Omental fat pad (tissue), 4 donors: ENCODE measurements around the gene DPP6. TPM values are rescaled to one million over a fixed set of nuclear protein-coding genes. Genes with fewer than 3 reads are reported as not detected.
"Not testable (repeated sequence)": the region's sequence is repeated elsewhere in the genome, so short reads cannot be mapped to it uniquely, and the experiment has no call there.

ENCODE experiments used
- ATAC-seq: fragments of 150-250 bp; one replicate; pipeline ENCODE4 v1.9.1; 2016; ENCODE audit warnings: mild to moderate bottlenecking, moderate library complexity; ENCODE audit not compliant: low FRiP score
- DNase-seq: peaks from one replicate; pipeline ENCODE4 v3.0.0-alpha.2; 2019; ENCODE audit warnings: low spot score
- total RNA-seq, 4 donors: library from RNA; depleted of rRNA; stranded (reverse); fragments of >200 nt; gene quantifications; one replicate each; pipeline ENCODE4 v1.1.0, GENCODE V29; 2016
- TF ChIP-seq, protein P1 (sequence below), 3 donors: fragments of 450-650 bp; IDR thresholded peaks; one replicate each; pipeline ENCODE4 v1.5.1; 2016 to 2017; ENCODE audit warnings: antibody characterized with exemption in 3 of 3, mild to moderate bottlenecking in 3 of 3, moderate library complexity in 2 of 3

Gene DPP6
- total RNA-seq, 4 donors from 2014 or later: 0.13 to 1.8 (median 1.3) TPM

DNA sequence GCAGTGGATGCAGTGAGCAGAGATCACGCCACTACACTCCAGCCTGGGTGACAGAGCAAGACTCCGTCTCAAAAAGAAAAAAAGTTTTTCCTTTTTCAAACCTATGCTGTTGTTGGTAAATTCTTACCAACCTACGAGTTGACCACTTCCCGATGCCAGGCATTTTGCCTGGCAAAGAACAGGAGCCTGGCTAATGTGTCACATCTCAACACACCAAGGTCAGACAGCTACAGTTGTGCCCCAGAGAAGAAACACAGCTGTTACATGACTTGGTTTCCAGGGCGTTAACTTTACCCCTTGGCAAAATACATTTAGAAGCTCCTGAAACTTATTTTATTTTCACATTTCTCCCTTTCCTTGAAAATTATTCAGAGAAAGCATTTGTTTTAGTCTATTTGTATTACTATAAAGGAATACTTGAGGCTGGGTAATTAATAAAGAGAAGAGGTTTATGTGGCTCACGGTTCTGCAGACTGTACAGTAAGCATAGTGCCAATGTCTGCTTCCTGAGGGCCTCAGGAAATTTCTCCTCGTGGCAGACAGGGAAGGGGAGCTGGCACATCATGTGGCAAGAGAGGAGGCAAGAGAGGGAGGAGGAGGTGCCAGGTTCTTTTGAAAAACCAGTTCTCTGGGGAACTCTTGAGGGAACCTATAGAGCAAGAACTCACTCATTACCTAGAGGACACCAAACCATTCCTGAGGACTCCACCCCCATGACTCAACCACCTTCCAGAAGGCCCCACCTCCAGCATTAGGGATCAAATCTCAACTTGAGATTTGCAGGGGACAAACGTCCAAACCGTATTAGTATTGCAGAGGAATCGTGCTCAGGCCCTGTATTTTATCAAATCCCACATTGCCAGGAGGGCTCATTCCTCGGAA is 867.4 kb downstream of the DPP6 start:
- TF ChIP-seq, protein P1, sequence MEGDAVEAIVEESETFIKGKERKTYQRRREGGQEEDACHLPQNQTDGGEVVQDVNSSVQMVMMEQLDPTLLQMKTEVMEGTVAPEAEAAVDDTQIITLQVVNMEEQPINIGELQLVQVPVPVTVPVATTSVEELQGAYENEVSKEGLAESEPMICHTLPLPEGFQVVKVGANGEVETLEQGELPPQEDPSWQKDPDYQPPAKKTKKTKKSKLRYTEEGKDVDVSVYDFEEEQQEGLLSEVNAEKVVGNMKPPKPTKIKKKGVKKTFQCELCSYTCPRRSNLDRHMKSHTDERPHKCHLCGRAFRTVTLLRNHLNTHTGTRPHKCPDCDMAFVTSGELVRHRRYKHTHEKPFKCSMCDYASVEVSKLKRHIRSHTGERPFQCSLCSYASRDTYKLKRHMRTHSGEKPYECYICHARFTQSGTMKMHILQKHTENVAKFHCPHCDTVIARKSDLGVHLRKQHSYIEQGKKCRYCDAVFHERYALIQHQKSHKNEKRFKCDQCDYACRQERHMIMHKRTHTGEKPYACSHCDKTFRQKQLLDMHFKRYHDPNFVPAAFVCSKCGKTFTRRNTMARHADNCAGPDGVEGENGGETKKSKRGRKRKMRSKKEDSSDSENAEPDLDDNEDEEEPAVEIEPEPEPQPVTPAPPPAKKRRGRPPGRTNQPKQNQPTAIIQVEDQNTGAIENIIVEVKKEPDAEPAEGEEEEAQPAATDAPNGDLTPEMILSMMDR (IDR thresholded peaks at IDR 0.05): no peak
- ATAC-seq: no peak

DNA sequence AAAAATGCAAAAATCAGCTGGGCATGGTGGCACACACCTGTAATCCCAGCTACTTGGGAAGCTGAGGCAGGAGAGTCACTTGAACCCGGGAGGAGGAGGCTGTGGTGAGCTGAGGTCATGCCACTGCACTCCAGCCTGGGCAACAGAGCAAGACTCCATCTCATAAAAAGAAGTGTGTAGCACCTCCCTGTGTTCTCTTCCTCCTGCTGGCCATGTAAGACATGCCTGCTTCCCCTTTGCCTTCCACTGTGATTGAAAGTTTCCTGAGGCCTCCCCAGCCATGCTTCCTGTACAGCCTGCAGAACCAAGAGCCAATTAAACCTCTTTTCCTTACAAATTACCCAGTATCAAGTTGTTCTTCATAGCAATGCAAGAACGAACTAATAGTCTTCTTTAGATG is 870.3 kb downstream of the DPP6 start:
- not testable (repeated sequence) for DNase-seq, ATAC-seq

More for the DNA sequence above, 867.4 kb downstream of the DPP6 start:
- no peak for DNase-seq

DNA sequence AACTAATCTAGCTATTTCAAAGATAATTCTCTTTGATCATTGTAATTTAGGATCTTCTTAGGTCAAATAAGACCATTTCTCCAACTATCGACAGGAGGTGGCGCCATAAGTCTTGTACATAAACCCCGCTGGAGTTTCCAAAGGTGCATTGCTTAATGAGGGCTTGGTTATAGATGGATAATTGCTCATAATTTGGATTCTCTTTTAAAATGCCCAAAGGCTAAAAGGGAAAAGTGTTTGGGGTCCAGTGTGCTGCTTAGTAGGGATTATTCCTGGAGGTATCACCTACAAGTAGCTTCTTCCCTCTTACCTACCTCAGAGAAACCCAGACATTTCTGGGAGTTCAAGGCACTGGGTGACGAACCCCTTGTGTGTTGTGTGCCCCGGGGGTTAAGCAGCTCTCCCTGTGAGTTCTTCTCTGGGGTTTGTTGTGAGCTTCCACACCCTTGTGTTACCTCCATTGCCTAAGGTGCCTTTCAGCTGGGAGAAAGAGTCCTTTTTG is 875.5 kb downstream of the DPP6 start:
- peak; percentile 90 for DNase-seq
- TF ChIP-seq, protein P1 (IDR thresholded peaks at IDR 0.05): no peak
- peak; percentile 62 for ATAC-seq

DNA sequence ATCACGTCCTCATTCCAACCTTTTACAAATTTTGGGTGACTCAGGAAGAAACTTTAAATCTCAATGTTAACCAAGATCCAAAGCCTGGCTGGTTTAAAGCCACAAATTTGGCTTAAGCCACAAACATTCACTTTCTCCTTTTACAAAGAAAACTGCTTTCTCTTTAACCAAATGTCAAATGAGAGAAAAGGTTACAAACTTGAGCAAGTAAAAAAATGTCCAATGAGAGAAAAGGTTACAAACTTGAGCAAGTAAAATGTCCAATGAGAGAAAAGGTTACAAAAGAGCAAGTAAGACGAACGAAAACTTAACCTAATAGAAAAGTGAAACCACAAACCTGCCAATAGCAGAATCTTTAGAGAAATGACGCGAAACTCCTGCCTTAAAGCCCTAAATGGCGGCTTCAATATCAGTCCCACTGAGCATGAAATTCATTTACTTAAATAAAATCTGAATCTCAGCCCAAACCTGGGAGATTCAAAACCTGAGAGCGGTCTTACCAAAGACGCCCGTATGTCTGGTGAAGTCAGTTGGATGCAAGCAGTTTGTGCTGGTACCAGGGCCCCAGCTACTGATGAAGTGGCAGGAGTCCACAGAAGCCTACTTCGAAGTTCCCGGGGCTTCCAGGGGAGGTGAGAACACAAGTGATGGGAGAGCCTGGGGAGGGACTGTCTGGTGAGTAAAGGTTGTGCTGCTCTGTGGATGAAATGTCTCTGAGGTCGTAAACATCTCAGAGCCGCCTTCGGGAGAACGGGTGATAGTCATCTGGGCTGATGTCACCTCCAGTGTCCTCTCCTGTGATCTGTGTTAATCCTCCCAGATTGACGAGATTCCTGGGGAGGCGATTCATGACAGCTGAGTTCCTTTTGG is 876.2 kb downstream of the DPP6 start:
- ATAC-seq: peak; percentile 85

DNA sequence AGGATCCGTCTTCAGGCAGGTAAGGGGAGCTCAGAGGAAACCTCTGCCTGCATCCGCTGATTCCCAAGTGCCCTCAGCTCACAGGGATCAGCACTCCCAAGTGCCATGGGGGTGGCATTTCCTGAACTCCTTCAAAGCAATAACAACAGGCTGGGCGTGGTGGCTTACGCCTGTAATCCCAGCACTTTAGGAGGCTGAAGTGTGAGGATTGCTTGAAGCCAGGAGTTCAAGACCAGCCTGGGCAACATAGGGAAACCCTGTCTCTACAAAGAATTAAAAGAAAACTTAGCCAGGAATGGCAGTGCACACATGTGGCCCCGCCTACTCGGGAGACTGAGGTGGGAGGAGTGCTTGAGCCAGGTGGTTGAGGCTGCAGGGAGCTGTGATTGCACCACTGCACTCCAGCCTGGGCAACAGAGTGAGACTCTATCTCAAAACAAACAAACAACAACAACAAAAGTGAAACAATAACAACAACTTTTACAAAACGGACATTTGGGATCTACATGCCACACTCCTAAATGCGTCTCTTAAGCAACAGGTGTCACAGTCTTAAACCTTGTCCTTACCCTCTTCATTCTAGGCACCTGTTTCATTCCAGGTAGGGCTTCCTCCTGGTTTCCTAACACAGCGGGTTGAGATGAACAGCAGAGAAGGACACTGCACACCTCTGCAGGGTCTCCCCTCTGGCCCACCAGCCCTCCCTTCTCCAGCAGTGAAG is 877.0 kb downstream of the DPP6 start:
- DNase-seq: no peak
- TF ChIP-seq, protein P1 (IDR thresholded peaks at IDR 0.05): no peak
- ATAC-seq: no peak

More for the DNA sequence above, 876.2 kb downstream of the DPP6 start:
- TF ChIP-seq, protein P1 (IDR thresholded peaks at IDR 0.05): no peak
- DNase-seq: no peak

DNA sequence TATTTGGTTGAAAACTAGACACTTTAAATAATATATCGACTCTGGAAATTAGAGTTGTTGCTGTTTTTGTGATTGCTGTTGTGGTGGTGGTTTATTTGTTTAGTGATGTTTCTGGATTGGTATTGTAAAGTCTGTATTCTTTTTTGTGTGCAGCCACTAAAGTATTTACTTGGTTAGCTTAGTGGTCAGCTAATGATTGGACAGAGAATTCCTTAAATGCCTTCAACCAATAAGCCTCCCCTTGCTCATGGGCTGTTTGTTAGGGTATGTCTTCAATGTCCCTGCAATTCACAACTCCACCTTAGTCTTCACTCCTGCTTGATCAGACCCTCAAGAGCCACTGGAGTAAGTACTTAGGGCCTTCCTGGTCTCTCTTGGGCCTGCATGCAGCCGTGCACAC is 879.7 kb downstream of the DPP6 start:
- DNase-seq (no peak), ATAC-seq (no peak)
- TF ChIP-seq, protein P1 (IDR thresholded peaks at IDR 0.05): no peak

DNA sequence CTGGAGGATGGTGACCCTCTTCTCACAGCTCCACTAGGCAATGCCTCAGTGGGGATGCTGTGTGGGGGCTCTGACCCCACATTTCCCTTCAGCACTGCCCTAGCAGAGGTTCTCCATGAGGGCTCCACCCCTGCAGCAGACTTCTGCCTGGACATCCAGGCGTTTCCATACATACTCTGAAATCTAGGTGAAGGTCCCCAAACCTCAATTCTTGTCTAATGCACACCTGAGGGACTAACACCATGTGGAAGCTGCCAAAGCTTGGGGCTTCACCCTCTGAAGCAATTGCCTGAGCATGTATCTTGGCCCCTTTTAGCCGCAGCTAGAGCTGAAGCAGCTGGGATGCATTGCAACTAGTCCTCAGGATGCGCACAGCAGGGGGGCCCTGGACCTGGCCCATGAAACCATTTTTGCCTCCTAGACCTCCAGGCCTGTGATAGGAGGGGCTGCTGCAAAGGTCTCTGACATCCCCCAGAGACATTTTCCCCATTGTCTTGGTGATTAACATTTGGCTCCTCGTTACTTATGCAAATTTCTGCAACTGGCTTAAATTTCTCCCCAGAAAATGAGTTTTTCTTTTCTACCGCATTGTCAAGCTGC is 882.3 kb downstream of the DPP6 start:
- not testable (repeated sequence) for DNase-seq, ATAC-seq
